Glomerular endothelial cell (primary cell): ENCODE measurements around the gene PRELID3B. TPM values are rescaled to one million over a fixed set of nuclear protein-coding genes. Genes with fewer than 3 reads are reported as not detected.
"Not testable (repeated sequence)": the region's sequence is repeated elsewhere in the genome, so short reads cannot be mapped to it uniquely, and the experiment has no call there.

Experiments
- DNase-seq: peaks from one replicate; pipeline ENCODE4 v3.0.0-alpha.2; 2011; ENCODE audit warnings: low read depth, low spot score; ENCODE audit errors: extremely low read depth
- total RNA-seq: library from RNA; depleted of rRNA; stranded (reverse); fragments of >200 nt; gene quantifications from 2 replicates; pipeline ENCODE4 v1.2.3, GENCODE V29; 2015

Gene PRELID3B
- total RNA-seq, 1 donor from 2014 or later, result 29.5 TPM

DNA sequence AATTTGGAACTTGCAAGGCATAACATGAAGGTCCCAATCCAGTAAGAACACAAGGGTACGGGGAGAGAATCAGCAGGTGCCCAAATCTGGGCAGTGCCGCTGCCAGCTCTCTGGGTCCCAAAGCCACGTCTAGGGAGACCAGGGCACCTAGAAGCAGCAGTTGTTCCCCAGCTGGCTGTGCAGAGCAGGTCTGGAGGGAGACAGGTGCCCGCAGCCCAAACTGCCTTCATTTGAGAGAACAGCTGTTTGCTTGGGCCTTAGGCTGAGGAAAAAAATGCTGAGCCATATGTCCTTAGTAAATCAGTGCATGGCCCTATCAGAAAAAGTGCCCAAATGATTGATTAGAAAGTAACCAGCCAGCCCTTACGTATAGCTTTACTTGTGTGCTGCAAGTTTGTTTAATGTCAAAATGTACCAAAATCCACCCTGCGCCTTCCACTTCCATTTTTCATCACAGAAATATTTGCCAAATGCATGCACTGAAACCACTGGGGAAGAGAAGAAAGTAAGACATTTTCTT is 9.1 kb upstream of the PRELID3B start:
- no peak for DNase-seq

DNA sequence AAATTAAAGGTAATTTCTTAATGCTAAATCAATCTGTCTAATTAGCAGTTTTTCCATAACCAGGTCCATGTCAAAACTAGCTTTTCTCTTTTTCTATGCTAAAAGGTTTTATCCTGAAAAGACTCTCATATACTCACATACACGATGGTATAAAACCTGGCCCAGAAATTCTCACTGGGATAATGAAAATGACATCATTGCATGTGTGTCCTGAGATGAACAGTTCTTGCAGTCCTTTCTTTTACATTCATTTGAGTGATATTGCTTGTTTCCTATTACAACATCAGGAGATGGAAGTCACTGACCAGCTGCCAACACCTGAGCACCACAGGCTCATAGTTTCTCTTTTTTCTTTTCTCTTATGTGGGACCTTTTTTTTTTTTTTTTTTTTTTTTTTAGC is 7.9 kb upstream of the PRELID3B start:
- DNase-seq, result no peak

DNA sequence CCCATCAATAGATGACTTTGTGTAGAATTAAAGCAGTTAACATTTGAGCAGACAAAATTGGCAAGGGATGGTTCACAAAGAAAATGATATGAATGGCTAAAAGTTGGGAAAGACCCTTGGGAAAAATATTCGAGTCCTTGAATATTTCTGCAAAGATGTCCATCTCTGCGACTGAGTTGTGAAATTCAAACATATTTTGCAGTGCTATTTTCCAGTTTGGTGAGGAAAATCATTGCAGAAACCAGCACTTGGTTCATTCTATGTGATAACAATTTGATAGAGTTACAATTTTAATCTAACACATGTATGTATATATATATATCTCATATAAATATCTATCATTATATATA is 6.1 kb upstream of the PRELID3B start:
- DNase-seq, result no peak

DNA sequence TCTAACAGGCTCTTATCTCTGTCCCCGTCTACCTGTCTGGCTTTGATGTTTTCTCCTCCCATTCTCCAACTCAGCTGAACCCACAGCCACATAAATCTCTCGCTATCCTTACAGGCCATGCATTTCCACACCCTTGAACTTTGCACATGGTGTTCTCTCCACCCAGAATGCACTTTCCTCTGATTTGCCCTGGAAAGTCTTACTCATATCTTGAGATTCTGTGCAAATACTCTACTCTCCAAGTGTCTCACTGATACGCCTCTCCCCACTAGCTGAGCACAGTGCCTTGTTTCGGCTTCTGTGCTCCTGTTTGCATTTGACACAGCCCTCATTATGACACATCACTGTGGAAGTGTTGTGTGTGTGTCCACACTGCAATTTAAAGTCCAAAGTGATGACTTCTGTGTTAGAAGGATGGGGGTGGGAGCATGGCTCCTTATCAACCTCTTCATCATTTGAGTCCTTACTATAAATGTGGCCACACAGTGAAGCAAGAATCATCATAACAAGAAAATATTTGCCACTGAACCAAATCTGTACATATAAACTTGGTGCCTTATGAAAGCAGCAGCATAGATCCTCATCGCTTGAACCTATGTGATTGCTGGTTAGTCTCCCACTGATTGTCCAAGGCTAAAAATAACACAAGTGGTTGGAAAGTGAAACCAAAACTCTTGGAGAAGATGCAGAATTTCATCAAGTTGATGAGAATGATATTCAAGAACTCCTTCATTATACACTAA is 5.5 kb upstream of the PRELID3B start:
- no peak for DNase-seq

DNA sequence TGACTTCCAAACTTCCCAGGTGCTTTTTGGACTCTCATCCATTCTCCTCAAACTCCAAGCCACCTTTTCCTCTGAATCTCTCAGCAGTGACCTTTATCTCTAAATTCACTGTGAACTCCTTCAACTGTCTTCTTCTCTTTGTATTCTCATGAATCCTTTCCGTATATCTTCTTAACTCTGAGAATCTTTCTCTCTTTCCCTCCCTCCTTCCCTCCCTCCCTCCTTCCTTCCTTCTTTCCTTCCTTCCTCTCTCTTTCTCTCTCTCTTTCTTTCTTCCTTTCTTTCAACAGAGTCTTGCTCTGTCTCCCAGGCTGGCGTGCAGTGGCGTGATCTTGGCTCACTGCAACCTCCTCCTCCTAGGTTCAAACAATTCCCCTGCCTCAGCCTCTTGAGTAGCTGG is 4.3 kb upstream of the PRELID3B start:
- no peak for DNase-seq

DNA sequence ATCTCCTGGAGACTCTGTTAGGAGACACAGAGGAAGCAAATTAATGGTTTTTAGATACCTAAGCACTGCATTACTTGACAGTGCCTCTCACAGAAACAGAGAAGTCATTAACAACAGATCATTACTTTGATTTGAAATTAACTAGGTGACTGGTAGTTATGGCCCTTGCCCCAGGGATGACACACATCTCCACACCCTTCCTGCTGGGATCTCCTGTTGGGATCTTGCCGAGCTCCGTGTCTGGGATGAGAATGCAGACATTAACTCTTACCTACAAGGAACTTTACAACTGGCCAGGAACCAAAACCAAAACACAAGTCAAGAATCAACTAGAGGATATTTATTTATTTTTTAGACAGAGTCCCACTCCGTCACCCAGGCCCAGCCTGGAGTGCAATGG is 2.2 kb upstream of the PRELID3B start:
- no peak for DNase-seq

DNA sequence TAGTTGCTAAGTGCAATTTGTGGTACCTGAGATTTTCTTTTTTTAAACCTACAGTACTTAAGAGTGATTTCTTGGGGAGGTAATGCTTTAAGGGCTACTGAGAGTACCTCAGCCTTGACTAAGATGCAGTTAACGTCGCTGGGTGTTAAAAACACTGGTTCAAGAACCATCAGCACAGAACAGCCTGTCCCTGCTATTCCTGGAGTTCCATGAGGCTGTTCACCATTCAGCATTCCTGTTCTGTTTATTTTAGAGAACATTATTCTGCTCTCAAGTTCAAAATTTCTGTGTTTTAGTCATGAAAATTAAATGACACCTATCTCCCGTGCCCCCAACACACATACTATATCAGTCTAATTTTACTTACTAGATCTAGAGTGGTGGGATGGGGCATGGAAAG is 1.7 kb upstream of the PRELID3B start:
- DNase-seq, result no peak

DNA sequence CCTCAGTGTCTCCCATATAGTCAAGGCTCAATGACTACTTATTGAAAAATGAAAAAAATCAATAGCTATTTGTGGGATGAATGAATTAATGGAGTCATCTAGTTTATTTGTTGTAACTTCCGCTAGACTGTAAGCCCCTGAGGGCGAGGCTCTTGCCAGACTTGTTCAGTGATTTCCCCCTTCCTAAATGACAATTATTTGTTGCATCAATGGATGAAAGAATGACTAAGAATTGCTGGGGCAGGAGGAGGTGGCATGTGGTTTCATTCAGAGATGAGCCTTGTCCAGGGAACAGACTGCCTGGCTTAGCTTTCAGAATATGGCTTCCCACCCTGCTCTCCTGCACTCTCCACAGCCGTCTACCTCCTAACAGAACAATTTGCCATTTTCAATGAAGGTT is 1.1 kb upstream of the PRELID3B start:
- no peak for DNase-seq

DNA sequence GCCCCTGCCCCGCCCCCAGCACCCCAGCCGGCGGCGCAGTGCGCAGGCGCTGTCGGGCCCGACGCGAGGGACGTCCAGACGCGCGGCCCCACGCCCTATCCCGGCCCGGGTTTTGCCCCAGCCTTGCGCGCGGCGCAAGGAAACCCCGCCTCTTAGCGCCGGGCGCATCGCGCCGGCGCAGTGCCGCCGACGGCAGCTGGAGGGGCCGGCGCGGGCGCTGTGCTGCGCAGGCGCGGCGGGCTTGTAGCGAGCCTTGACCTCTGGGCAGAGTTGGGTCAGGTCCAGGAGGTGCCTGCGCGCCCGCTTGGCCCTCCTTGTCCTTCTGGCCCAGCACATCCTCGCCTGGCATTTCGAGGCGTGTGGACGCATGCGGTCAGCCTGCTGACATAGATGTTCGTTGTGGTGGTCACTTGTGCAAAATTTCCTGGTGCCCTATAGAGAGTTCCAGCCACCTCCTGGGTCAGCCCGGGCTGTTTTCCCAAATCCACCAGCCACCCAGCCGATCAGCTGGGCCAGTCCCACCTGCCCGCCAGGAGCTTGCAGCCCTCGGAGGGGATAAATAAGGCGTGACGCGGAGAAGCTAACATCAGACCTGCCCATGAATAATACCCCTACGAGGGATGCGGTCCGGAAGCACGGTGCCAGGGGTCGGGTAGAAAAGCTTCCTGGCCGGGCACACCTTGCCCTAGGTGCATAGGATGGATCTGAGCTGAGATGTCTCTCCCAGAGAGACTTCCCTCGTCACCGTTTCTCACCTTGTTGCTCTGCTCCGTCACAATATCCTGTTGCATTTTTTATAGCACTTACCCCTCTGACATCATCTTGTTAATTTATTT is 428 bp upstream of the PRELID3B start:
- no peak for DNase-seq

DNA sequence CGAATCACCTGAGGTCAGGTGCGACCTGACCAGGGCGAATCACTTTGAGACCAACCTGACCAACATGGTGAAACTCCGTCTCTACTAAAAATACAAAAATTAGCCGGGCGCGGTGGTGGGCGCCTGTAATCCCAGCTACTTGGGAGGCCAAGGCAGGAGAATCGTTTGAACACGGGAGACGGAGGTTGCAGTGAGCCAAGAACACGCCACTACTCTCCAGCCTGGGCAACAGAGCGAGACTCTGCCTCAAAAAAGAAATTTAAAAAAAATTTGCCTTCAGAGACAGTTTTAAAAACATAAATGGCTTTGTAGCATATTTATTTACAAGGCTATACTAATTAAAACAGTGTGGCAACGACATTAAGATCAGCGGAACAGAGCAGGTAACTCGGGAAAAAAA is 1.1 kb downstream of the PRELID3B start:
- not testable (repeated sequence) for DNase-seq

DNA sequence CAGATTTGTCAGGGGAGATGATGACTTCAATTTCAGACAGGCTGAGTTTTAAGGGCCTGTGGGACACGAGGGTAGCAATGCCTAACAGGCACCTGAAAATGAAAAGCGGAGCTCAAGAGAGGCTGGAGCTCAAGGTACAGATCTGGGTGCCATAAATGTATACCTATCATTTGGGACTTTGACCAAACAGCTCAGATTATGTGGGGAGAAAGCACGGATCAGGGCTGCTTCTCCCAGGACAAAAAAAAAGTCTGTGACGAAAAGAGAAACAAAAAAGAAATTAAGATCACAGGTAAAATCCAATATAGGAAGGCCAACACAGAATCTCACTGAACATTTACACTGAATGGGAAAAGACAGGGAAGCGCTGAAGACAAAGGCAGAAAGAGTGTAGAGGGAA is 1.9 kb downstream of the PRELID3B start:
- DNase-seq, result no peak

DNA sequence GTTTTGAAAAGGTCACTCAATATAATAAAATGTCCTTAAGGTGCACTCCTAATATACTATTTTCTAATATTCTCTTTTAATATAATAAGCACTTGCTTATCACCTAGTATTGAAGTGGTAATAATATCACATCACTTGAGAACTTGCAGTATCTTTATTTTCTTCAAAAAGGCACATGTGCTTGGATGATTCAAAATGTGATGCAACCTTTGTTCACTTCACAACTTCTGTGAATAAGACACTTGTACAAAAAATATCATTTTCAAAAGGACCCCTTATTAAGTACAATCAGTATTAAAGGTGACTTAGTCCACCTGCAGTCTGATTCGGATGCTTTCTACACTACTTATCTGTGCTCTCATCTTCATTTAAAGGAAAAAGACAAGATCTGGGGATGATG is 3.4 kb downstream of the PRELID3B start:
- no peak for DNase-seq

DNA sequence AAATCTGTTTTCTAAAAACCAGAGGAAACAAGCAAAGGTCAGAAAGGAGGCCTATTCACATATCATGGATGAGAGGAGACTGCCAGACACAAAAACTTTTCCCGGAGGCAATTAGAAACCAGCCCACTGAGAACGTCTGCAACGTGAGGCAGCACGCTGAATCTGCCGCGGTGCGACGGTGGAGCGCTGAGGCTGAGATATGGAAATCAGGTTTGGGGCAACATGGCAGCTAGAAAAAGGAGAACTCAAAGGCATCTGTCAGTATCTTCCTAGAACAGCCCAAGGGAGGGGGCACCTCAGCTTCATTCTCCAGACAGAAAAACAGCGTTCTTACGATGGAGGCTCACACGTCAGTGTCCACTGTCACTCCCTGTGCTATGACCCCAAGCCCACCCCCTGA is 5.2 kb downstream of the PRELID3B start:
- no peak for DNase-seq

DNA sequence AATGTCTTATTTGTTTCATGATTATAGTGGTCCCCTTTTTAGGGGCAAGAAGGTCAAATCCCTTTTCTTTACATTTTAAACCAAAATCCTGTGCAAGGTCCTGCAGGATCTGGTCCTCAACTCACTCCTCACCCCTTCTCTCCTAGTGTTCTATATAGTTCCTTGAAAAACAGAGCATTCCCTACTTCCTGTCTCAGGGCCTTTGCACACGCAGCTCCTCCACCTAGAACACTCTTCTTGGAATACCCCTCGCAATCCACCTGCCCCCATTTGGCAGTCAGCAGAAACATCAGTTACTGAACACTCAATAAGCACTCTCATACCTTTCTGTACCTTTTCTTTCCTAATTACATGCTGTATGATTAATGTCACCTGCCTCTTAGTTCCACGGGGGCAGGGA is 7.2 kb downstream of the PRELID3B start:
- DNase-seq, result no peak

DNA sequence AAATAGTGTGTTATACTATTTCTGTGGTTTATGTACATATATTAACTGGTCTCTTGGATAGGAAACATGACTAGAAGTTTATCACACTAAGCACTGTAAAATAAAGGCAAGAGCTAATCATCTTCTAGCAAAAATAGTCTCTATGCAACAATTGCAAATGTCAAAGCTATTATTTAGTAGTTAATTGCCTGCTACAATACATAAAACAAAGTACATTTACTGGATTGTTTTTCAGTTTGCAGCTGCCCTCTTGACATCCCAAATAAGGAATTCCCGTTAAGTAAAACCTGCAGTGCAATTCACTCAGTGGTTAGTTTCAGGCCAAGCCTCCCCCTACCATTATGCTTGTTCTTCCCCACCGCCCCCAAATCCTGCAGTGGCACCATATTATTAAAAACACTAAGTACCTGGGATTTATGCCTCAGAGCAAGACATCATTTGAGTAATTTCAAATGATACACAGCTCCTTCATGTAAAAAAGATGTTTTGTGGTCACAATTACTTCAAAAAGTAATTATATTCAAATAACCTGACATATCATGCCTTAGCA is 8.9 kb downstream of the PRELID3B start:
- DNase-seq, result no peak

DNA sequence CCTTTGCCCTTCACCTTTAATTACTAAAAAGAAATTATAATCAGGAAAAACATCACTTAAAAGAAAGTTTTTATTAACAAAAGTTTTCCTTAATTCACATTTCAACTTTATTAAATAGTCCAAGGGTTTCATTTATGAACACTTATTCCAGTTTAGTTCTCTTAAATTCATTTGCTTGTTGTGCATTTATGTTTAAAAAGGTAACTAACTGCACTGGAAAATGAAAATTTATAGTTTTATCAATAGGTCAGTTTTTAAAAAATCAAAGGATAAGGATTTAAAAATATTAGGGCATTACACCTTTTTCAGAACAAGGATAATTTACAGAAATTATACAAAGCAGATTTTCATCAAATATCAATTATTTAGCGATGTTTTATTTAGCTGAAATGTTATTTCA is 9.5 kb downstream of the PRELID3B start:
- DNase-seq, result no peak

DNA sequence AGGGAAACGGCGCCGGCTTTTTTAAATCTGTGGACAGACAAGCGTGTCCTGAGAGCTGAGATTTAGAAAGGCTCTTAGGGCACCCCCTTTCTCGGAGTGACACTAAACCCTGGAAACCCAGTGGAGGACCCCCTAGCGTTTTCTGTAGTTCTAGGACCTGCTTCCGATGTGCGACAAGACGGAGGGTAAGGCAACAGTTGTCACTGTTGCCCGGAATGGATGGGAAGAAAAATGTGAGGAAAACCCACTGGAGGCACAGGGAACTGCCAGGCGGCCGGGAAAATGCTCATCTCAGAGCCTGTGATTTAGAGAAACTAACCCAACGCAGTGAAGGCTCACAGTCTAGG is 9.9 kb downstream of the PRELID3B start:
- DNase-seq, result no peak

DNA sequence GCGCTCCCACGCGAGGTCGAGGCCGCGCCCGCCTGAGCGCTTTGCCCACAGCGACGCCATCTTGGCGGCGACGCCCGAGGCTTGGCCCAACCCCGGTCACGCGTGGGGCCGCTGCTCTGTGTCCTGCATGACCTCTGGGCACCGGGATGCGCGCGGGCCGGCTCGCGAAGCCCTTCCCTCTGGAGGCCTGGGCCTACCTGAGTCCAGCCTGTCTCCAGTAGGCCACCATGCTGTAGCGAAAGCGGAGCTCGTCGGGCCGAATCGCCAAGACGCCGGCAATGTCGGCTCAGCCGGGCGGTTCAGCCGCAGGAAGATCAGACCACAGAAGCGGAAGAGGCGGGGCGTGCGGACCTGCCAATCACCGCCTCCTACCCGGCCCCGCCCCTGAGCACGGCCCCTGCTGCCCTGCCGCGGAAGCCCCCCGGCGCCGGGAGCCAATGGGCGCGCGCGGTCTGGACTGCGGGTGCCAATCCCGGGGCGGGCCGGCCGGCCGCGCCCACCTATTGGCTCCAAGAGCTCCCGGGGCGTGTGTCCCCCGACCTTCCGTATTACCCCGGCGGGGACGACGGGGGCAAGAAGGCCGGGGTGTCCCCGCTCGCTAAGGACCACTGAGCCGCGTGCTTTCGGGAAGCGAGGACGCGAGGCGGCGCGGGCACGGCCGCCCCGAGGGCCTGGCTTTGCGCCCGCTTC is 10.4 kb downstream of the PRELID3B start, which contains the start of gene ATP5F1E:
TSS of gene ATP5F1E (minus strand) at position 313 of the 690 bp plus-strand sequence. CDS start at position 229, 84 bp downstream.
- DNase-seq, result no peak

DNA sequence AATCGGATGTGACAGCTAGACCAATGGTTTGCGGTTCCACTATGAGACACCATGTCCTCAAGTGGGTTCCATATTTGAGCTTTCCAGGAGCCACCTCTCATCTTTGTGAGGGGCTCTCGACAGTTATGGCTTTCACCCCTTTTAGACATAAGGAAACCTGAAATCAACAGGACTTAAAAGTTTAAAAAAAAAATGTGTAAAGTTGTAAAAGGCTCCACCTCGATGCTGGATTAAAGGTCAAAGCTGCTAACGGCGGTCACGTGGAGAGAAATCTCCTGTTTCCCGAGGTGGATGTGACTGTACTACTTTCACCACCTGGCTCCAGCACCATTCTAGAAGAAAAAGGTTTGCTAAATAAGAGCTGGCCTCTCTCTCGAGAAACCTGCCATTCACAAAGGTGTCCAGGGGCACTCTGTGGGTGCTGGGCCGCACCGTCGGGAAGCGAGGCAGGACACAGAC is 11.0 kb downstream of the PRELID3B start:
- DNase-seq, result no peak

DNA sequence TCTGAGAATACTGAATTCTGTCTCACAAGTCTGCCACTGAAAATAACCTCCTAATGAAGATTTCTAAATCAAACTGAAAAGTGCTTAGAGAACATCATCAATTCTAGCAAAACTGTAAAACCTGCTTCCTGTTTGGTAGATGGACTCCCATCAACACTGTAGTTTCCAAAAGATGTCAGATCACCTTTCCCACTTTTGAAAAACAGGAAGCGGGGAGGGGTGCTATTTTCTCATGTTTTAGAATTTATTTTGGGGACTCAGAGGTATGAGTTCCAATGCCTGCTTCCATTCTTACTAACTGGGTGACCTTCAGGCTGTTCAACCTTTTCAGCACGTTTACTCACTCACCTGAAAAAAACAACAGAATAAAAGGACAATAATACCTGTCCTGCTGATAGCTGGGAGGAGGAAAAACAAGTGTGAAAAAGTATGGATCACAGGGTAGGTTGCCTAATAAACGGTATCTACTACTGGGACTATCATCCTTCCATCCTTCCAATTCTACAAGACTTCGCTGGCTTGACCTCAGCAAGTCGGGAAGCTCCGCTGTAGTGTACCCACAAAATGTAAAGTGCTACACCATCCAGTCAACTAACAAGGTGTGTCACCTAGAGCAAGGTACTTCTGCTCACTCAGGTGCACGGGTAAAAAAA is 11.5 kb downstream of the PRELID3B start:
- no peak for DNase-seq

DNA sequence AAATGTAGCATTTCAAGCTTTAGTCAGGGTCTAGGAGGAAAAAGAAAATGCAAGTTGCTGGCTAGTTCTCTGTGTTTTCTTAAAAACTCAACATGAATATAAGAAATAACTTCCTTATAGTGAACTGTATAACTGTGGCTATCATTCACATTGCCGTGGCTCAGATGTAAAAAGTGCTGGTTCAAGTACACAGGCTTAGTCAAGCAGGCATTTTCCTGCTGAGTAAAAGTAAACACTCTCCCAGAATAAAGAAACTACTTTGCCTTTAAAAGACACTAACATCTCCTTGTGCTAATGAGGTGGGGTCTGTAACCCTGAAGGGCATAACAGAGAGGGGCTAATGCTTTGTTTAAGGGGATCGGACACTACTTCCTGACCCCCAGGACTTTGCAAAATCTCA is 13.8 kb downstream of the PRELID3B start:
- no peak for DNase-seq
